ENCODE results near the gene PEX5L.
"Not testable (repeated sequence)": the region's sequence is repeated elsewhere in the genome, so short reads cannot be mapped to it uniquely, and the experiment has no call there.

The PEX5L gene

GRCh38 chr3:179833294-179833693 is 203.4 kb downstream of the PEX5L start:
- no peak for DNase-seq (ENCODE audit: low spot score)

GRCh38 chr3:179832333-179832854 is 204.3 kb downstream of the PEX5L start:
- no peak for DNase-seq (ENCODE audit: low spot score)

GRCh38 chr3:179829401-179829800 is 207.3 kb downstream of the PEX5L start:
- no peak for DNase-seq (ENCODE audit: low spot score)

DNA sequence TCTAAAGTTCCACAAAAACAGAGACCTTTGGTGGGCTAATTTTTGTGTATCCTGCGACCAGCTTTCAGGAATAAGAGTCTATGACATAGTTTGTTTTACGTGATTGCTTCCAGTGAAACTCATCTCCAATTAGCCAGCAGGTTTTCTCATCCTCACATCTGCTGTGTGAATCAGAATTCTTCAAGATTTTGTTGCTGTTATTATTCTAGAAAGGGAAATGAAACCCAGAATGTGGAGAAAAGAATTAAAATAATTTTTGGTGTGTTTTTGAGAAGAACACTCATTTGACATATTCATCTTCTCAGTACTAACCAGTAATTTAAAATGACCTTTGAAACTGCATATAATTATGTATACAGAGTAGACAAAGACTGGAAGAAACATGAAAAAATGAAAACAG is 208.0 kb downstream of the PEX5L start:
- no peak for DNase-seq (ENCODE audit: low spot score)

DNA sequence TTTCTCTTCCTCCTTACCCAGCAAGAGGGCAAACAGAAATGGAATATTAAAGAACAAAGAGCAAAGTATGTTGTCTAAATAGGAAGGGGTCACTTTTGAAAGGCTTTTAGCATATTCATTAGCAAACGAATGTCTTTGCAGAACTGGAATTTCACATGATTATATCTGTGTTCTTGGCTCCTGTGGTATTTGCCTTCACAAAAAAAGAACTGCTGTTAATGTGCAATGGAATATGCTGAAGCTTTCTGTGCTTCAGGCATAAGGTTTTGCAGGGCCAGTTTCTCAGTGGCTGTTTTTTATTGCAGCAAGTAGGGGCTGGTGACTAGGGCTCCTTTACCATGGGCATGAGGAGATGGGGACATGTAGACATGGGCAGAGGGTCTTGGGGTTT is 210.5 kb downstream of the PEX5L start:
- DNase-seq (ENCODE audit: low spot score) = no peak

DNA sequence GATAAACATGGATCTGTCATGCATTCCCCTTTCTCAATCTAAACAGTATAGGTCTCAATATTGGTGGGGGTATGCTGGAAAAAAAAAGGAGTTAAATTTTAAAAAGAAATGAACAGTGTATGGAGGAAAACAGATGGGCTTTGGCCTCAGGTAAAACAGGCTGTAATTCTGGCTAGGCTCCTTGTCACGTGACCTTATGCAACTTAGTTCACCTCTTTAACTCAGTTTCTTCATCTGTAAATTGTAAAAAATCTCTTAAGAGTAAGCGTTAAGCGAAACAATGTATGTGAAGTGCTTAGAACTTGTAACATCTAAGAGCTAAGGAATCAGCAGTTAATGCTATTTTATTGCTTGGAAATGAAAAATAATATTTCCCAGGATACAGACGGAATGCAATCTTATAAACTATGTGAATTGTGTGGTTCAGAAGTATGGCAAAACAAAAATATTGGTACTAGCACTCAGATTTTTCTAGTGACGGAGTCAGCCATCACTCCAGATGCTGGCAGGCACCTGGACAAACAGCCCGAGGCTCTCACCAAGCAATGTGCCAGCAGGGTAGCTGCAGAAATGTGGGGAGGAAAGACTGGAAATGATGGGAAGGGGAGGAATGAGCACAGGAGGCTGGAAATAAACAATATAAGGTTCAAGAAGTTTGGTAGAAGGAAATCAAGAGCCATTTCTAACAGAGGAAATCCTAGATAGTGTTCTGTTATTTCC is 211.1 kb downstream of the PEX5L start:
- DNase-seq (ENCODE audit: low spot score) = no peak

DNA sequence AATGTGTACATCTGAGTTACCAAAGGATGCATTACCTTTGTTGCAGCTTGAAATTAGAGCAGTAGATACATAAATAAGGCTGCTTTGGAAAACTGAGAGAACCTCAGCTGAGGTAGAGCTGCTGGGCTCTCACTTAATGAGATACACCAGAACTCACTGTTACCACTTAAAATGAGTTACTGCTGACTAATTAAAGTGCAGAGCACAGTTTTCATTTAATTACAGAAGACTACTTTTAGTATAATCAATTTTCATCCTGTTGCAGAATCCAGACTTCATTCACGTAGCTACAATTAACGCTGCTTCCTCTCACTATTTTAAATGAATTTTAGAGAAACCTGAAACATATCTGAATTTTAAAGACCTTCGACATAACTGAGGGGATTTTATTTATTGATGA is 214.4 kb downstream of the PEX5L start:
- DNase-seq (ENCODE audit: low spot score) = no peak

DNA sequence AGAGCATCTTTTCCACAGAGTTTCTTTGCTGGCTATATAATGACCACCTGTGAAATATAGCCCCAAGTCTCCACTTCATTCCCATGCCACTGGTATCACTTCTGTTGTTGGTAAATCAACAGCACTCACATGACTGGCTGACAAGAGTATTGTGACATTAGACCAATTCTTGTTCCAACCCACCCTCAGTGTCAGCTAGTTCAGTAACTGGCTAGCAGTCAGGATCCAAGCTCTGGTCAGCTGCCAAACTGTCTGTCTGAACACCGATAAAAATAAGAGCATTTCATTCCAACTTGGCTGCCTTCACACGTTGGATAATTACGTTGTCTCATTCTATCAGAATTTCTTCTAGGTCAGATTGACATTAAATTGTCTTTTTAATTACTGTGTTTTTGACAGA is 217.4 kb downstream of the PEX5L start:
- DNase-seq (ENCODE audit: low spot score) = no peak

DNA sequence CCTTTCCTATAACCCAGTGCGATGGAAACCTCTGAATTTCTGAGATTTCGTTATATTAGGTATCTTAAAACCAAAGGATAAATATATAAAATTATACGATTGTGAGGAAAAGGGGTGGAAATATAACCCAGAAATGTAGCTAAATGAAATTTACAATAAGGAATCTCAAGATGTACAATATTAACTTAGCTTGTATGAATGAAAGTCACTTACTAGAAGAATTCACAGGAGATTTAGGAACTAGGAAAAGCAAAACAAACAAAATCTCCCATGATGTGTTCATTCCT is 224.7 kb downstream of the PEX5L start:
- DNase-seq (ENCODE audit: low spot score) = no peak

DNA sequence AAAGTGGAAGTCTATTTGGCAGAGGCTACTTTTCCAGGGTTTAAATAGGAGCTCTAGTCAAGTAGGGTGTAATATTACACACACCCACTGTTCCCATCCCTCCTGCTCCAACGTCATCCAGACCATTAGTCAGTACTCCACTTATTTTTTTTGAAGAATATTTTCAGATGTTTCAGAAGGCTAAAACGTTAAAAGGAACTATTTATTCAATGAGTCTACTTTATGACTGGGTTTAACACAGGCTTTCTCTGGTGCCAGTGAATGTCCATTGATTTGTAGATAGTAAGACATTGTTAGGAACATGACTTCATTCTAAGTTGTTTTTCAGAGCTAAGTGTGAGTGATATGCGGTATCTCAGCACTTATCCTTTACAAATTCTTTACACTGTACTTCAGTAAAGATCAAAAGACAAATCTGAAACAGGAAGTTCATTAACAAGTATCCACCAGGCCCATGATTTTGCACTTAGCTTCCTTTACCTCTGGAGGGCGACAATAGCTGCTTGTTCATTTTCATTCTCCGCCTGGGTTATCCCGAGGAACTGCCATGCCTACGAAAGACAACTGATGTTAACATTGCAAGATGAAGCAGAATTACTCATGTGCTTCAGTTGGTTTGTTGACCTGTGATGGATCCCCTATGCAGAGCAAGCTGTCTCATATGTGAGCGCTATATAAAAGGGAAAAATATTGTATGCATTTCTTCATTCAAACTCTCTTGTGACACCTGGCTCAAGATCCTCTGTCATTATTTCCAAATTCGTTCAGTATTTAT is 225.2 kb downstream of the PEX5L start:
- DNase-seq (ENCODE audit: low spot score) = peak; percentile 67

- DNase-seq (ENCODE audit: low spot score) = no peak
These were observed 227.1 kb downstream of the PEX5L start for GRCh38 chr3:179809639-179810038.

DNA sequence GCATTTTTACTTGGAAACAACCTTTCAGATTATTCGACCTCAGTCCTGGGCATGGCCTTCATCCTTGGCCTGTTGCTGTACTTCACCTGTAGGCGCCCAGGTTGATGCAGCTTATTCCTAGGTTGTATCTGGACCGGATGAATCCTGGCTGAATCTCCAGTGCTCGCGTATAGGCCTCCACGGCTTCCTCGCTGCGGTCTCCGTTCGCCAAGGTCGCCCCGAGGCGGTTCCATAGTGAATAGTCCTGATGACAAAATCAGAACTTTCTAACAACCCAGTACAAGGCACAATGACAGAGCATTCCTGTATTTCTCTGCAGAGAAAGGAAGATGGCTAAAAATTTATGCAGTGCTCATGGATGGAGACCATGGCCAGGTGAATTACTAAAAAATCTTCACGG is 229.1 kb downstream of the PEX5L start:
- DNase-seq (ENCODE audit: low spot score) = no peak

DNA sequence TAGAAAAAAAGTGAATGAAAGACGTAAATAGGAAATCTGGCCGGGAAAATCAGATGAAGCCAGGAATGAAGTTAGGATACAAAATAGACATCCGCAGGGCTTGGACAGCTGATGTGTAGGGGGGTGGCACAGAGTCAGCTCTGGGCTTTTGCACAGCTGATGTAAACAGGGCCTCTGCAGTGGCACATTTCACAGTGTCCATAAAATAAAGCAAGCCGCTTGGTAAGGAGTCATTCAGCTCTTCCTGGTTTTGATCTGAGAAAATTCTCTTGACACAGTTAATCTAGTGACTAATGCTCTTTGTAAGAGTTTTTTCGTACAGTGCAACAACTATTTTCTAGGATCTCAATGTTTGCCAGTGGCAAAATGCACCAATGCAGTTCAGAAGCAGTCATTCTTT is 230.6 kb downstream of the PEX5L start:
- DNase-seq (ENCODE audit: low spot score) = peak; percentile 3

- DNase-seq (ENCODE audit: low spot score) = no peak
These were observed 234.9 kb downstream of the PEX5L start for GRCh38 chr3:179801856-179802255.

- peak; percentile 49 for DNase-seq (ENCODE audit: low spot score)
These were observed 235.5 kb downstream of the PEX5L start for GRCh38 chr3:179801263-179801662.

DNA sequence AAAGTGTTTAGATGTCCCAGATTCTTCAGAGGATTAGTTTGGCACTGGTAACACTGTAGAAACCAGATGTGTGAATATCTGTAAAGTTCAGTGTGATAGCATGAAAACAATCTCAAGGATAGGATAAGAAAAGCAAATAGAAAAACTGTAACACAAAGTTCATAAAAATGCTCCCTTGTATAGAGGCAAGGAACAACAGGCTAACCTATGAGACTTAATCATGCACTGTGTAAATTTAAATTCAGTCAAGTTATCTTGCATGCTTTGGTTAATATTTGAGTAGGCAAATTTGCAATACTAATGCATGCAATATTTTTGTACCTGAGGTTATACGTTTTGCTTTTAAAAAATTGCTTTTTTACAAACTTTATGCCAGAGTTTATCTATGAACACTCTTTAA is 239.5 kb downstream of the PEX5L start:
- no peak for DNase-seq (ENCODE audit: low spot score)

- no peak for DNase-seq (ENCODE audit: low spot score)
These were observed 240.3 kb downstream of the PEX5L start for GRCh38 chr3:179796421-179796820.

- no peak for DNase-seq (ENCODE audit: low spot score)
These were observed 242.4 kb downstream of the PEX5L start for GRCh38 chr3:179794355-179794754.

DNA sequence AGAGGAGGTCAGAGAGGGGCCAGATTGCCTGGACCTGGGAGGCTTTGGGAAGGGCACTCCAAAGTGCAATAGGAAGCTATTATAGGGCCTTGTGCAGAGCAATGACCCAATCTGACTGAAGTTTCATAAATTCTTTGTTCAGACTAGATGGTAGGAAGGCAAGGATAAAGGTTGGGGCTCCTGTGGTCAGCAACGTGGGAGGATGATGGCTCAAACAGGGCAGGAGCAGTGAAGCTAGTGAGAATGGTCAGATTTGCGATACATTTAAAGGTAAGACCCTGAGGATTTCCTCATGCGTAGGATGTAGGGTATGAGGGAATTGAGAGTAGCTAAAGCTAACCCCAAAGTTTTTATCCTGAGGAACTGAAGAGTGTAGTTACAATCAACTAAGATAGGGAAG is 244.9 kb downstream of the PEX5L start:
- no peak for DNase-seq (ENCODE audit: low spot score)

- DNase-seq (ENCODE audit: low spot score) = no peak
These were observed 247.7 kb downstream of the PEX5L start for GRCh38 chr3:179788996-179789395.

GRCh38 chr3:179782841-179783240 is 253.9 kb downstream of the PEX5L start:
- DNase-seq (ENCODE audit: low spot score) = not testable (repeated sequence)

DNA sequence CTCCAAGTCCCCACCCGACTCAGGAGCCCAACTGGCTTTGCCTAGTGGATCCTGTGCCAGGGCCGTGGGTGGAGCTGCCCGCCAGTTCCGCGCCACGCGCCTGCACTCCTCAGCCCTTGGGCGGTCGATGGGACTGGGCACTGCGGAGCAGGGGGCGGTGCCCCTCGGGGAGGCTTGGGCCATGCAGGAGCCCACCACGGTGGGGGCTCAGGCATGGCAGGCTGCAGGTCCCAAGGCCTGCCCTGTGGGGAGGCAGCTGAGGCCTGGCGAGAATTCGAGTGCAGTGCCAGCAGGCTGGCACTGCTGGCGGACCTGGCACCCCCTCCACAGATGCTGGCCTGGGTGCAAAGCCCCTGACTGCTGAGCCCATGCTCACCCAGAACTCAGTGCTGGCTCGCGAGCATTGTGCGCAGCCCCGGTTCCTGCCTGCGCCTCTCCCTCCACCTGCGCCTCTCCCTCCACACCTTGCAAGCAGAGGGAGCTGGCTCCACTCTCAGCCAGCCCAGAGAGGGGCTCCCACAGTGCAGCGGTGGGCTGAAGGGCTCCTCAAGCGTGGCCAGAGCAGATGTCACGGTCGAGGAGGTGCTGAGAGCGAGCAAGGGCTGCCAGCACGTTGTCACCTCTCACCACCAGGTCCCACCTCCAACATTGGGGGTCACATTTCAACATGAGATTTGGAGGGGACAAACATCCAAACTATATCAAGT is 261.2 kb downstream of the PEX5L start:
- DNase-seq (ENCODE audit: low spot score) = no peak

GRCh38 chr3:179772297-179772696 is 264.4 kb downstream of the PEX5L start:
- no peak for DNase-seq (ENCODE audit: low spot score)

Data from AG08395 (cell line).